HepG2 (cell line): Measurements from ENCODE around the gene STEAP2. TPM values are rescaled to one million over a fixed set of nuclear protein-coding genes. Genes with fewer than 3 reads are reported as not detected.

Experiments
- AGO2 ChIP-seq: fragments of 200-400 bp; formaldehyde crosslinking; optimal IDR thresholded peaks from 2 replicates; pipeline ENCODE3; 2017; ENCODE audit warnings: mild to moderate bottlenecking, low read depth, low read length, moderate library complexity
- ARNTL ChIP-seq: sonication (generic); formaldehyde crosslinking; IDR thresholded peaks from 2 replicates; pipeline ENCODE4 v1.4.0; 2020; ENCODE audit warnings: mild to moderate bottlenecking, missing genetic modification reagents
- EED ChIP-seq: sonication (generic); formaldehyde crosslinking; IDR thresholded peaks from 2 replicates; pipeline ENCODE4 v1.5.0; 2020; ENCODE audit warnings: mild to moderate bottlenecking, missing genetic modification reagents
- GZF1 ChIP-seq: sonication (generic); formaldehyde crosslinking; IDR thresholded peaks from 2 replicates; pipeline ENCODE4 v1.5.1; 2020; ENCODE audit warnings: mild to moderate bottlenecking, missing genetic modification reagents
- HMG20B ChIP-seq: conservative IDR thresholded peaks from 2 replicates; pipeline ENCODE4 v1.6.1; 2016; ENCODE audit warnings: missing genetic modification reagents, missing compliant biosample characterization
- POGZ ChIP-seq: sonication (generic); formaldehyde crosslinking; IDR thresholded peaks from 2 replicates; pipeline ENCODE4 v1.4.0; 2020; ENCODE audit warnings: mild to moderate bottlenecking, missing genetic modification reagents
- TBX2 ChIP-seq: sonication (generic); formaldehyde crosslinking; IDR thresholded peaks from 2 replicates; pipeline ENCODE4 v1.5.0; 2020; ENCODE audit warnings: missing genetic modification reagents, mild to moderate bottlenecking, borderline replicate concordance
- ZNF121 ChIP-seq: sonication (generic); formaldehyde crosslinking; IDR thresholded peaks from 2 replicates; pipeline ENCODE4 v1.5.0; 2020; ENCODE audit warnings: mild to moderate bottlenecking, missing genetic modification reagents
- ZNF253 ChIP-seq: sonication (generic); formaldehyde crosslinking; IDR thresholded peaks from 2 replicates; pipeline ENCODE4 v1.8.0; 2022; ENCODE audit warnings: mild to moderate bottlenecking, missing genetic modification reagents, borderline replicate concordance
- ZNF572 ChIP-seq: sonication (generic); formaldehyde crosslinking; IDR thresholded peaks from 2 replicates; pipeline ENCODE4 v1.5.1; 2020; ENCODE audit warnings: mild to moderate bottlenecking, missing genetic modification reagents
- ZNF766 ChIP-seq: sonication (generic); formaldehyde crosslinking; IDR thresholded peaks from 2 replicates; pipeline ENCODE4 v1.5.0; 2020; ENCODE audit warnings: missing genetic modification reagents, borderline replicate concordance
- ZNF772 ChIP-seq: sonication (generic); formaldehyde crosslinking; IDR thresholded peaks from 2 replicates; pipeline ENCODE4 v1.5.0; 2020; ENCODE audit warnings: mild to moderate bottlenecking, missing genetic modification reagents
- polyA plus RNA-seq, 8 experiments: library from polyadenylated mRNA; depleted of rRNA in 3 of 8; stranded (reverse) in 7 of 8; unstranded in 1 of 8; fragments of >200 nt; fragmentation: Illumina TruSeq in 4 of 8; extraction: Trizol in 4 of 8; gene quantifications; 2 replicates each; pipeline versions ENCODE4 v1.2.1 to v1.2.3, GENCODE V29; 2011 to 2016; ENCODE audit warnings: low read depth in 4 of 8, missing spikeins in 1 of 8, mixed read lengths in 1 of 8; ENCODE audit not compliant: insufficient read depth in 1 of 8
- total RNA-seq, 5 experiments: library from RNA; depleted of rRNA; stranded (reverse); fragments of >200 nt; fragmentation: Illumina TruSeq; extraction: Trizol; gene quantifications; 2 replicates each; pipeline ENCODE4 v1.2.3, GENCODE V29; 2016; ENCODE audit warnings: low read depth in 1 of 5
- TF ChIP-seq, protein P1 (sequence below): sonication (generic); formaldehyde crosslinking; IDR thresholded peaks from 2 replicates; pipeline ENCODE4 v1.8.0; 2022; ENCODE audit warnings: mild to moderate bottlenecking, missing genetic modification reagents, borderline replicate concordance
- TF ChIP-seq, protein P2 (sequence below): sonication (generic); formaldehyde crosslinking; IDR thresholded peaks from 2 replicates; pipeline ENCODE4 v1.8.1; 2023; ENCODE audit warnings: missing genetic modification reagents, mild to moderate bottlenecking, borderline replicate concordance
- TF ChIP-seq, protein P3 (sequence below): sonication (generic); formaldehyde crosslinking; IDR thresholded peaks from 2 replicates; pipeline ENCODE4 v1.5.1; 2020; ENCODE audit warnings: missing genetic modification reagents, mild to moderate bottlenecking, borderline replicate concordance
- TF ChIP-seq, protein P4 (sequence below): sonication (generic); formaldehyde crosslinking; IDR thresholded peaks from 2 replicates; pipeline ENCODE4 v1.4.0; 2020; ENCODE audit warnings: mild to moderate bottlenecking, missing genetic modification reagents
- TF ChIP-seq, protein P5 (sequence below): sonication (generic); formaldehyde crosslinking; IDR thresholded peaks from 2 replicates; pipeline ENCODE4 v1.5.1; 2020; ENCODE audit warnings: mild to moderate bottlenecking, missing genetic modification reagents, moderate library complexity

STEAP2 gene
- total and polyA plus RNA-seq, 2 of the 13 experiments (the other 11 are each of a cell fraction or from before 2014, with no cell fraction given) = 4.3 to 4.4 TPM

DNA sequence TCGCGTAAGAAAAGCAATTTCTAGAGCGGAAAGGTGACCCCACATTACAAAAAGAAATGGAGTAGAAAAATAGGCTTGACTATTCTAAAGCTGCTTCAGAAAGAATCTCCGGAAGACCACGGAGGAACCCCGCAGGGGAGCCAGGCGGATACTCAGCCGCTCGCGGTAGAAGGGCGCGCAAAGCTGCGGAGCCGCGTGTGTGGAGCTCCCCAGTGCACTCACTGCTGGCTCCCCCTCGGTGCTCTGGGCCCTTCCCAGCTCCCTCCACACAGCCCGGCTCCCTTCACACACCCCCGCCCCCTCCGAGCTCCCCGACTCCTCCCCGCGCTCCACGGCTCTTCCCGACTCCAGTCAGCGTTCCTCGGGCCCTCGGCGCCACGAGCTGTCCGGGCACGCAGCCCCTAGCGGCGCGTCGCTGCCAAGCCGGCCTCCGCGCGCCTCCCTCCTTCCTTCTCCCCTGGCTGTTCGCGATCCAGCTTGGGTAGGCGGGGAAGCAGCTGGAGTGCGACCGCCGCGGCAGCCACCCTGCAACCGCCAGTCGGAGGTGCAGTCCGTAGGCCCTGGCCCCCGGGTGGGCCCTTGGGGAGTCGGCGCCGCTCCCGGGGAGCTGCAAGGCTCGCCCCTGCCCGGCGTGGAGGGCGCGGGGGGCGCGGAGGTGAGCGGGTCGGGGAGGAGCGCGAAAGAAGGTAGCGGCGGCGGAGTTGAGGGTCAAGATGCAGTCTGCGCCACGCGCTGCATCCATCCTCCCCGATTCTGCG lies at the start of gene STEAP2 (continued):
- TF ChIP-seq, protein P1, sequence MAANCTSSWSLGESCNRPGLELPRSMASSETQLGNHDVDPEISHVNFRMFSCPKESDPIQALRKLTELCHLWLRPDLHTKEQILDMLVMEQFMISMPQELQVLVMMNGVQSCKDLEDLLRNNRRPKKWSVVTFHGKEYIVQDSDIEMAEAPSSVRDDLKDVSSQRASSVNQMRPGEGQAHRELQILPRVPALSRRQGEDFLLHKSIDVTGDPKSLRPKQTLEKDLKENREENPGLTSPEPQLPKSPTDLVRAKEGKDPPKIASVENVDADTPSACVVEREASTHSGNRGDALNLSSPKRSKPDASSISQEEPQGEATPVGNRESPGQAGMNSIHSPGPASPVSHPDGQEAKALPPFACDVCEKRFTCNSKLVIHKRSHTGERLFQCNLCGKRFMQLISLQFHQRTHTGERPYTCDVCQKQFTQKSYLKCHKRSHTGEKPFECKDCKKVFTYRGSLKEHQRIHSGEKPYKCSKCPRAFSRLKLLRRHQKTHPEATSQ (CRISPR knock-in tag) = peak; percentile 37; the same call in 1 of the 2 replicates
- TF ChIP-seq ZNF121 (peak; percentile 66; the same call in 1 of the 2 replicates), TBX2 (CRISPR knock-in tag) (peak; percentile 85), EED (CRISPR knock-in tag) (peak; percentile 91; the same call in 1 of the 2 replicates), GZF1 (CRISPR knock-in tag) (peak; percentile 80; the same call in 1 of the 2 replicates), AGO2 (no peak), ZNF766 (no peak), POGZ (peak; percentile 97), ZNF772 (CRISPR knock-in tag) (peak; percentile 82), HMG20B (CRISPR knock-in tag) (0 out of 2 replicates have a peak, but pooled peaks have one; percentile 12), ARNTL (CRISPR knock-in tag) (no peak; the same call in 1 of the 2 replicates), ZNF572 (CRISPR knock-in tag) (peak; percentile 97), ZNF253 (CRISPR knock-in tag) (peak; percentile 36; the same call in 1 of the 2 replicates)
- TF ChIP-seq, protein P2, sequence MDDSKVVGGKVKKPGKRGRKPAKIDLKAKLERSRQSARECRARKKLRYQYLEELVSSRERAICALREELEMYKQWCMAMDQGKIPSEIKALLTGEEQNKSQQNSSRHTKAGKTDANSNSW (CRISPR knock-in tag) = no peak
- TF ChIP-seq, protein P3, sequence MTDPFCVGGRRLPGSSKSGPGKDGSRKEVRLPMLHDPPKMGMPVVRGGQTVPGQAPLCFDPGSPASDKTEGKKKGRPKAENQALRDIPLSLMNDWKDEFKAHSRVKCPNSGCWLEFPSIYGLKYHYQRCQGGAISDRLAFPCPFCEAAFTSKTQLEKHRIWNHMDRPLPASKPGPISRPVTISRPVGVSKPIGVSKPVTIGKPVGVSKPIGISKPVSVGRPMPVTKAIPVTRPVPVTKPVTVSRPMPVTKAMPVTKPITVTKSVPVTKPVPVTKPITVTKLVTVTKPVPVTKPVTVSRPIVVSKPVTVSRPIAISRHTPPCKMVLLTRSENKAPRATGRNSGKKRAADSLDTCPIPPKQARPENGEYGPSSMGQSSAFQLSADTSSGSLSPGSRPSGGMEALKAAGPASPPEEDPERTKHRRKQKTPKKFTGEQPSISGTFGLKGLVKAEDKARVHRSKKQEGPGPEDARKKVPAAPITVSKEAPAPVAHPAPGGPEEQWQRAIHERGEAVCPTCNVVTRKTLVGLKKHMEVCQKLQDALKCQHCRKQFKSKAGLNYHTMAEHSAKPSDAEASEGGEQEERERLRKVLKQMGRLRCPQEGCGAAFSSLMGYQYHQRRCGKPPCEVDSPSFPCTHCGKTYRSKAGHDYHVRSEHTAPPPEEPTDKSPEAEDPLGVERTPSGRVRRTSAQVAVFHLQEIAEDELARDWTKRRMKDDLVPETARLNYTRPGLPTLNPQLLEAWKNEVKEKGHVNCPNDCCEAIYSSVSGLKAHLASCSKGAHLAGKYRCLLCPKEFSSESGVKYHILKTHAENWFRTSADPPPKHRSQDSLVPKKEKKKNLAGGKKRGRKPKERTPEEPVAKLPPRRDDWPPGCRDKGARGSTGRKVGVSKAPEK (CRISPR knock-in tag) = peak; percentile 94; the same call in 1 of the 2 replicates
- TF ChIP-seq, protein P4, sequence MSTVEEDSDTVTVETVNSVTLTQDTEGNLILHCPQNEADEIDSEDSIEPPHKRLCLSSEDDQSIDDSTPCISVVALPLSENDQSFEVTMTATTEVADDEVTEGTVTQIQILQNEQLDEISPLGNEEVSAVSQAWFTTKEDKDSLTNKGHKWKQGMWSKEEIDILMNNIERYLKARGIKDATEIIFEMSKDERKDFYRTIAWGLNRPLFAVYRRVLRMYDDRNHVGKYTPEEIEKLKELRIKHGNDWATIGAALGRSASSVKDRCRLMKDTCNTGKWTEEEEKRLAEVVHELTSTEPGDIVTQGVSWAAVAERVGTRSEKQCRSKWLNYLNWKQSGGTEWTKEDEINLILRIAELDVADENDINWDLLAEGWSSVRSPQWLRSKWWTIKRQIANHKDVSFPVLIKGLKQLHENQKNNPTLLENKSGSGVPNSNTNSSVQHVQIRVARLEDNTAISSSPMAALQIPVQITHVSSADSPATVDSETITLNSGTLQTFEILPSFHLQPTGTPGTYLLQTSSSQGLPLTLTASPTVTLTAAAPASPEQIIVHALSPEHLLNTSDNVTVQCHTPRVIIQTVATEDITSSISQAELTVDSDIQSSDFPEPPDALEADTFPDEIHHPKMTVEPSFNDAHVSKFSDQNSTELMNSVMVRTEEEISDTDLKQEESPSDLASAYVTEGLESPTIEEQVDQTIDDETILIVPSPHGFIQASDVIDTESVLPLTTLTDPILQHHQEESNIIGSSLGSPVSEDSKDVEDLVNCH (CRISPR knock-in tag) = no peak
- TF ChIP-seq, protein P5, sequence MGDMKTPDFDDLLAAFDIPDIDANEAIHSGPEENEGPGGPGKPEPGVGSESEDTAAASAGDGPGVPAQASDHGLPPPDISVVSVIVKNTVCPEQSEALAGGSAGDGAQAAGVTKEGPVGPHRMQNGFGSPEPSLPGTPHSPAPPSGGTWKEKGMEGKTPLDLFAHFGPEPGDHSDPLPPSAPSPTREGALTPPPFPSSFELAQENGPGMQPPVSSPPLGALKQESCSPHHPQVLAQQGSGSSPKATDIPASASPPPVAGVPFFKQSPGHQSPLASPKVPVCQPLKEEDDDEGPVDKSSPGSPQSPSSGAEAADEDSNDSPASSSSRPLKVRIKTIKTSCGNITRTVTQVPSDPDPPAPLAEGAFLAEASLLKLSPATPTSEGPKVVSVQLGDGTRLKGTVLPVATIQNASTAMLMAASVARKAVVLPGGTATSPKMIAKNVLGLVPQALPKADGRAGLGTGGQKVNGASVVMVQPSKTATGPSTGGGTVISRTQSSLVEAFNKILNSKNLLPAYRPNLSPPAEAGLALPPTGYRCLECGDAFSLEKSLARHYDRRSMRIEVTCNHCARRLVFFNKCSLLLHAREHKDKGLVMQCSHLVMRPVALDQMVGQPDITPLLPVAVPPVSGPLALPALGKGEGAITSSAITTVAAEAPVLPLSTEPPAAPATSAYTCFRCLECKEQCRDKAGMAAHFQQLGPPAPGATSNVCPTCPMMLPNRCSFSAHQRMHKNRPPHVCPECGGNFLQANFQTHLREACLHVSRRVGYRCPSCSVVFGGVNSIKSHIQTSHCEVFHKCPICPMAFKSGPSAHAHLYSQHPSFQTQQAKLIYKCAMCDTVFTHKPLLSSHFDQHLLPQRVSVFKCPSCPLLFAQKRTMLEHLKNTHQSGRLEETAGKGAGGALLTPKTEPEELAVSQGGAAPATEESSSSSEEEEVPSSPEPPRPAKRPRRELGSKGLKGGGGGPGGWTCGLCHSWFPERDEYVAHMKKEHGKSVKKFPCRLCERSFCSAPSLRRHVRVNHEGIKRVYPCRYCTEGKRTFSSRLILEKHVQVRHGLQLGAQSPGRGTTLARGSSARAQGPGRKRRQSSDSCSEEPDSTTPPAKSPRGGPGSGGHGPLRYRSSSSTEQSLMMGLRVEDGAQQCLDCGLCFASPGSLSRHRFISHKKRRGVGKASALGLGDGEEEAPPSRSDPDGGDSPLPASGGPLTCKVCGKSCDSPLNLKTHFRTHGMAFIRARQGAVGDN = peak; percentile 97
